A549 (cell line): ENCODE measurements around the gene ASCL2. TPM values are rescaled to one million over a fixed set of nuclear protein-coding genes. Genes with fewer than 3 reads are reported as not detected.

Experiments
- ATAC-seq, 2 experiments: fragments of 200-7000 bp in 1 of 2; fragments of >200 bp in 1 of 2; cut with Nextera tagmentation in 1 of 2; cut with Tn5 transposase in 1 of 2; 3 replicates each; pipeline versions ENCODE4 v1.8.0 to v1.9.1; 2018 to 2020; ENCODE audit warnings: mild to moderate bottlenecking in 1 of 2, moderate library complexity in 1 of 2
- CTCF ChIA-PET: fragments of 300-600 bp; sonication (Branson Sonifier 250); formaldehyde crosslinking; extraction: SDS; loops from one replicate; lab custom pipeline; 2021; ENCODE audit warnings: antibody characterized with exemption, inconsistent platforms; lab: Yijun Ruan, JAX
- POLR2A ChIA-PET: fragments of 350-600 bp; formaldehyde crosslinking; extraction: SDS; loops from one replicate; lab custom pipeline; 2021; ENCODE audit warnings: antibody characterized with exemption, inconsistent platforms; lab: Yijun Ruan, JAX
- DNase-seq, 2 experiments: peaks; one replicate each; pipeline versions ENCODE4 v3.0.0 to v3.0.0-alpha.2; 2011 to 2016; ENCODE audit warnings: low read depth in 1 of 2, low spot score in 1 of 2
- FAIRE-seq: peaks from 2 replicates; lab custom pipeline; 2011; peaks lifted over from hg19 to GRCh38; lab: Jason Lieb, UNC
- H3K27ac ChIP-seq, 2 experiments: fragments of >200 bp; sonication (Bioruptor Twin); formaldehyde crosslinking; 3 replicates each; pipeline ENCODE4 v1.5.1; 2016 to 2017
- H3K4me1 ChIP-seq: fragments of >200 bp; sonication (Bioruptor Twin); formaldehyde crosslinking; 3 replicates; pipeline ENCODE4 v1.6.1; 2016
- H3K4me2 ChIP-seq: fragments of >200 bp; sonication (Bioruptor Twin); formaldehyde crosslinking; 3 replicates; pipeline ENCODE4 v1.6.1; 2016
- H3K4me3 ChIP-seq: fragments of >200 bp; sonication (Bioruptor Twin); formaldehyde crosslinking; 3 replicates; pipeline ENCODE4 v1.5.1; 2016
- H3K9me3 ChIP-seq: fragments of >200 bp; sonication (Bioruptor Twin); formaldehyde crosslinking; 3 replicates; pipeline ENCODE4 v1.6.1; 2016
- CBX8 ChIP-seq: fragments of 200-600 bp; sonication (generic); IDR thresholded peaks from 2 replicates; pipeline ENCODE4 v1.6.1; 2016
- CEBPB ChIP-seq, 2 experiments: fragments of >200 bp in 1 of 2; sonication (Bioruptor Twin) in 1 of 2; formaldehyde crosslinking in 1 of 2; IDR thresholded peaks; 2 replicates each; pipeline ENCODE4 v1.6.1; 2012 to 2016
- CHD4 ChIP-seq: fragments of 200-600 bp; sonication (generic); IDR thresholded peaks from 2 replicates; pipeline ENCODE4 v1.6.1; 2016; ENCODE audit warnings: antibody characterized with exemption, mild to moderate bottlenecking, borderline replicate concordance
- EHF ChIP-seq: fragments of 250-450 bp; sonication (Bioruptor Pico); IDR thresholded peaks from 2 replicates; pipeline ENCODE4 v1.5.0; 2020; ENCODE audit warnings: mild to moderate bottlenecking
- ESRRA ChIP-seq: fragments of 150-350 bp; IDR thresholded peaks from 2 replicates; pipeline ENCODE4 v1.6.1; 2014; ENCODE audit warnings: mild to moderate bottlenecking, low read length, borderline replicate concordance
- JUN ChIP-seq, 2 experiments: fragments of >200 bp; sonication (Bioruptor Twin); formaldehyde crosslinking; IDR thresholded peaks; 2 replicates in 1 of 2; 3 replicates in 1 of 2; pipeline ENCODE4 v1.6.1; 2016 to 2017
- KDM1A ChIP-seq: fragments of 200-600 bp; sonication (generic); IDR thresholded peaks from 2 replicates; pipeline ENCODE4 v1.6.1; 2016; ENCODE audit warnings: low read depth, mild to moderate bottlenecking
- MAFK ChIP-seq: fragments of 450-650 bp; IDR thresholded peaks from 2 replicates; pipeline ENCODE4 v1.6.1; 2014; ENCODE audit not compliant: partially characterized antibody
- MAZ ChIP-seq: fragments of 150-350 bp; IDR thresholded peaks from 2 replicates; pipeline ENCODE4 v1.6.1; 2014; ENCODE audit warnings: antibody characterized with exemption, low read depth, low read length, borderline replicate concordance
- MYC ChIP-seq: IDR thresholded peaks from 2 replicates; pipeline ENCODE4 v1.6.1; 2012; ENCODE audit warnings: mild to moderate bottlenecking, inconsistent platforms, low read length, improper control_type of control experiment, borderline replicate concordance
- POLR2A ChIP-seq: IDR thresholded peaks from 2 replicates; pipeline ENCODE4 v1.6.1; 2012; ENCODE audit warnings: mild to moderate bottlenecking, low read length
- RFX5 ChIP-seq: fragments of 450-650 bp; IDR thresholded peaks from 2 replicates; pipeline ENCODE4 v1.7.1; 2014; ENCODE audit warnings: antibody characterized with exemption, mild to moderate bottlenecking, moderate library complexity
- RNF2 ChIP-seq: fragments of 200-600 bp; sonication (generic); IDR thresholded peaks from 2 replicates; pipeline ENCODE4 v1.6.1; 2016; ENCODE audit warnings: low read depth, mild to moderate bottlenecking, antibody characterized with exemption, moderate library complexity, borderline replicate concordance
- ZFP36 ChIP-seq: fragments of 450-650 bp; IDR thresholded peaks from 2 replicates; pipeline ENCODE4 v1.6.1; 2014; ENCODE audit warnings: borderline replicate concordance; ENCODE audit not compliant: partially characterized antibody
- ZNF302 ChIP-seq: fragments of 250-450 bp; sonication (Bioruptor Pico); IDR thresholded peaks from 2 replicates; pipeline ENCODE4 v1.9.0; 2021; ENCODE audit warnings: inconsistent platforms, mild to moderate bottlenecking, moderate library complexity
- WGBS: methylation state at CpG from one replicate; pipeline ENCODE4 v1.1.6; 2017; ENCODE audit errors: missing lambda C conversion rate; 5-methylcytosine and 5-hydroxymethylcytosine counted together
- polyA plus RNA-seq, 4 experiments: library from polyadenylated mRNA; depleted of rRNA in 3 of 4; stranded (reverse); fragments of >200 nt; fragmentation: RNase III in 1 of 4; extraction: RNeasy Plus Mini Kit Qiagen cat#74134 plus additional on column Dnase treatment in 1 of 4; gene quantifications; 2 replicates in 3 of 4; 3 replicates in 1 of 4; pipeline ENCODE4 v1.2.3, GENCODE V29; 2011 to 2017
- TF ChIP-seq, protein P1 (sequence below): fragments of 450-650 bp; IDR thresholded peaks from 2 replicates; pipeline ENCODE4 v1.6.1; 2014; ENCODE audit warnings: antibody characterized with exemption
- TF ChIP-seq, protein P2 (sequence below): IDR thresholded peaks from 2 replicates; pipeline ENCODE4 v1.6.1; 2012
- TF ChIP-seq, protein P3 (sequence below): fragments of >200 bp; sonication (Bioruptor Twin); formaldehyde crosslinking; IDR thresholded peaks from 3 replicates; pipeline ENCODE4 v1.6.1; 2016
- TF ChIP-seq, protein P4 (sequence below): fragments of >200 bp; sonication (Bioruptor Twin); formaldehyde crosslinking; IDR thresholded peaks from 3 replicates; pipeline ENCODE4 v1.5.1; 2016
- TF ChIP-seq, protein P5 (sequence below): fragments of 200-600 bp; sonication (generic); IDR thresholded peaks from 2 replicates; pipeline ENCODE4 v1.6.1; 2016; ENCODE audit warnings: antibody characterized with exemption, mild to moderate bottlenecking, moderate library complexity
- TF ChIP-seq, protein P6 (sequence below): fragments of >200 bp; sonication (Bioruptor Twin); formaldehyde crosslinking; IDR thresholded peaks from 2 replicates; pipeline ENCODE4 v1.6.1; 2016
- TF ChIP-seq, protein P7 (sequence below): IDR thresholded peaks from 2 replicates; pipeline ENCODE4 v1.6.1; 2012; ENCODE audit warnings: low read depth, borderline replicate concordance
- TF ChIP-seq, protein P8 (sequence below): fragments of 250-450 bp; sonication (Bioruptor Pico); IDR thresholded peaks from 2 replicates; pipeline ENCODE4 v1.5.0; 2020; ENCODE audit warnings: low read depth, mild to moderate bottlenecking, moderate library complexity

ASCL2 gene
- polyA plus RNA-seq, 2 of the 4 experiments (the other 2 are of a cell fraction), result not detected

DNA sequence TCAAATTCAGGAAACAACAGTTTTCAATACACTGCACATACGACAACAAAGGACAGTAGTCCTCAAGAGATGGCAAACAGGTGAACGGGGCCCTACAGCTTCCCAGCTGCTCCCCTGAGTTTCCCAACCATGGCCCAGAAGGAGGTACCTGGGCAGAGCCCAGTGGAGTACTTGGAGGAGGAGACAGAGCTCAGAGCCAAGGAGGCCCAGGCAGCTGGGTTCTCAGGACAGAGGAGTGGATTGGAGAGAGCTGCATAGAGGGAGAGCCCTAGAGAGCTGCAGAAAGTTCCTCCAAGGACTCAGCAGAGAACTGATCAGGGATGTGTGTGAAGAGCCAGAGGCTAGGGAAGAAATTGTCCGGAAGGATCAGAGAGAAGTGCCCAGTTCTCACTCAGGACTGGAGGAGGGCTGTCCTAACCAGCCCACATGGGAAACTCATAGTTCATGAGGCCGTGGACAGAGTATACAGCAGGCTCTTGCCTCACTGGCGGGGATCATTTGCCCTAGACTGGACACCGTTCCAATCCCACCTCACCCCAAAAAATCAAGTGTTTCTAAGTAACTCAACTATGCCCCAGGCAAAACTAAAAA is 7.6 kb upstream of the ASCL2 start:
- no peak for DNase-seq
- Histone ChIP-seq H3K27ac (no peak overlapping the region), H3K4me1 (no peaks in the 10 kb centered on the region), H3K4me2 (no peak overlapping the region), H3K4me3 (no peak overlapping the region), H3K9me3 (peaks cover 19% of the 10 kb centered on the region; the same call in 2 of the 3 replicates)
- ChIA-PET CTCF (interaction anchor here (2.1 kb wide), 1 partner anchor 27 kb away, joined by 14 read pairs; no protein-coding TSS in a partner anchor), POLR2A (no interaction called here)
- ATAC-seq, result no peak; a peak in 2 of 6 replicates
- no peak for FAIRE-seq
- no peak for TF ChIP-seq ESRRA
- TF ChIP-seq, protein P1, sequence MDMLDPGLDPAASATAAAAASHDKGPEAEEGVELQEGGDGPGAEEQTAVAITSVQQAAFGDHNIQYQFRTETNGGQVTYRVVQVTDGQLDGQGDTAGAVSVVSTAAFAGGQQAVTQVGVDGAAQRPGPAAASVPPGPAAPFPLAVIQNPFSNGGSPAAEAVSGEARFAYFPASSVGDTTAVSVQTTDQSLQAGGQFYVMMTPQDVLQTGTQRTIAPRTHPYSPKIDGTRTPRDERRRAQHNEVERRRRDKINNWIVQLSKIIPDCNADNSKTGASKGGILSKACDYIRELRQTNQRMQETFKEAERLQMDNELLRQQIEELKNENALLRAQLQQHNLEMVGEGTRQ, result no peak
- no peak for TF ChIP-seq MAZ
- no peak for TF ChIP-seq MYC
- no peak for TF ChIP-seq JUN (IDR thresholded peaks at IDR 0.05)
- TF ChIP-seq, protein P2, sequence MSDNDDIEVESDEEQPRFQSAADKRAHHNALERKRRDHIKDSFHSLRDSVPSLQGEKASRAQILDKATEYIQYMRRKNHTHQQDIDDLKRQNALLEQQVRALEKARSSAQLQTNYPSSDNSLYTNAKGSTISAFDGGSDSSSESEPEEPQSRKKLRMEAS, result no peak
- TF ChIP-seq RFX5, result no peak
- WGBS, result 35% methylated on average over 6 of the region's 6 CpGs

DNA sequence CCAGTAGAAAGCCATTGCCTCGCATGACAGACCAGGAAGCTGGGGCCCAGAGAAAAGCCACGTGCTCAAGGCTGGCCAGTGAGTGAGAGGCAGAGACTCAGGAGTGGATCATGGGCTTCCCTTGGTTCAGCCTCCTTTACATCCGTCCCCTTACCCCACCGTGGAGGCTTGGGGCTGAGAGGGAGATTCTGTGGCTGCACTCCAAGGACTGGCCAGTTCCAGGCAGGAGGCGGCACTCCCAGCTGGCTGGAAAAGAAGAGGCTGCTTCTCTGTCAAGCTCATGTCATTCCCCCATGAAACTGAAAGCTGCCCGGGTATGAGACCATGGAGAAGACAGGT is 6.6 kb upstream of the ASCL2 start:
- Histone ChIP-seq H3K9me3 (peaks cover 9% of the 10 kb centered on the region; the same call in 2 of the 3 replicates), H3K4me1 (no peaks in the 10 kb centered on the region), H3K27ac (no peak overlapping the region), H3K4me2 (no peak overlapping the region), H3K4me3 (no peak overlapping the region)
- FAIRE-seq (no peak), DNase-seq (no peak), ATAC-seq (no peak)
- WGBS, result 47% methylated on average over 6 of the region's 6 CpGs
- POLR2A ChIA-PET, result no interaction called here
- TF ChIP-seq, protein P3, sequence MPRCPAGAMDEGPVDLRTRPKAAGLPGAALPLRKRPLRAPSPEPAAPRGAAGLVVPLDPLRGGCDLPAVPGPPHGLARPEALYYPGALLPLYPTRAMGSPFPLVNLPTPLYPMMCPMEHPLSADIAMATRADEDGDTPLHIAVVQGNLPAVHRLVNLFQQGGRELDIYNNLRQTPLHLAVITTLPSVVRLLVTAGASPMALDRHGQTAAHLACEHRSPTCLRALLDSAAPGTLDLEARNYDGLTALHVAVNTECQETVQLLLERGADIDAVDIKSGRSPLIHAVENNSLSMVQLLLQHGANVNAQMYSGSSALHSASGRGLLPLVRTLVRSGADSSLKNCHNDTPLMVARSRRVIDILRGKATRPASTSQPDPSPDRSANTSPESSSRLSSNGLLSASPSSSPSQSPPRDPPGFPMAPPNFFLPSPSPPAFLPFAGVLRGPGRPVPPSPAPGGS, result no peak
- TF ChIP-seq POLR2A (no peak), MAFK (no peak), CEBPB (IDR thresholded peaks at IDR 0.05) (no peak), CHD4 (no peak), ZNF302 (CRISPR knock-in tag) (no peak), ZFP36 (no peak)
- TF ChIP-seq, protein P4, sequence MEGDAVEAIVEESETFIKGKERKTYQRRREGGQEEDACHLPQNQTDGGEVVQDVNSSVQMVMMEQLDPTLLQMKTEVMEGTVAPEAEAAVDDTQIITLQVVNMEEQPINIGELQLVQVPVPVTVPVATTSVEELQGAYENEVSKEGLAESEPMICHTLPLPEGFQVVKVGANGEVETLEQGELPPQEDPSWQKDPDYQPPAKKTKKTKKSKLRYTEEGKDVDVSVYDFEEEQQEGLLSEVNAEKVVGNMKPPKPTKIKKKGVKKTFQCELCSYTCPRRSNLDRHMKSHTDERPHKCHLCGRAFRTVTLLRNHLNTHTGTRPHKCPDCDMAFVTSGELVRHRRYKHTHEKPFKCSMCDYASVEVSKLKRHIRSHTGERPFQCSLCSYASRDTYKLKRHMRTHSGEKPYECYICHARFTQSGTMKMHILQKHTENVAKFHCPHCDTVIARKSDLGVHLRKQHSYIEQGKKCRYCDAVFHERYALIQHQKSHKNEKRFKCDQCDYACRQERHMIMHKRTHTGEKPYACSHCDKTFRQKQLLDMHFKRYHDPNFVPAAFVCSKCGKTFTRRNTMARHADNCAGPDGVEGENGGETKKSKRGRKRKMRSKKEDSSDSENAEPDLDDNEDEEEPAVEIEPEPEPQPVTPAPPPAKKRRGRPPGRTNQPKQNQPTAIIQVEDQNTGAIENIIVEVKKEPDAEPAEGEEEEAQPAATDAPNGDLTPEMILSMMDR, result no peak
- CTCF ChIA-PET, result interaction anchor here (0.6 kb wide), 1 partner anchor 28 kb away, joined by 4 read pairs; no protein-coding TSS in a partner anchor

DNA sequence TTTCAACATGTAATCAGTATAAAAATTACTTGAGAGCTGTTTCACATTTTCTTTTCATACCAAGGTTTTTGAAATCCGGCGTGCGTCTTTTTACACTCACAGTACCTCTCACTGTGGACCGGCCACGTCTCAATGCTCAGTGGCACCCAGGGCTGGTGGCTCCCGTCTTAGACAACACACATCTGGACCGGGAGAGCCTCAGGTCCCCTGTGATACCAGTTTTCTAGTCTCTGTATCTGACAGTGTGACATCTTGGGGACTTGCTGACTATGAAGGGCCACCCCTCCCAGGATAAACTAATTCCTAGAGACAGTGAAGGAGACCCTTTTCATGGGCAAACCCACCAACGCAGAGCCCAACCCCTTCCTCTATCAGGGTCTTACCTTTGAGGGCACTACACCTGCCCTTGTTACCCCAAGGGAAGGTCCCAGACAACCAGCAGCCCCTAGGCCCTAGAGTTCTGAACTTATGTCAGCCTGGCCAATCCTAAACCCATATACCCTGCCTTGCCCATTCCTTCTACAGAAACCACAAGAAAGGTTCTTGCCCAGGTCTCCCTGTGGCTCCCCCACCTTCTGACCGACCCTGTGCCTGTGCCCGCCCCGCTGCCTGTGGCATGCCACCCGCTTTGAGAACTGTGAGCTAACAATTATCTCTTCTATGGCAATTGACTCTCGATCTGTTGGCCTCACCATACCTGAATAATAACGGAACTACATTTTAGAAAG is 6.1 kb upstream of the ASCL2 start:
- Histone ChIP-seq H3K9me3 (peaks cover 9% of the 10 kb centered on the region; the same call in 2 of the 3 replicates), H3K4me3 (no peak overlapping the region), H3K4me1 (no peaks in the 10 kb centered on the region), H3K4me2 (no peak overlapping the region), H3K27ac (no peak overlapping the region)
- ATAC-seq (no peak), DNase-seq (no peak), FAIRE-seq (no peak)
- CTCF ChIA-PET, result interaction anchor here (0.6 to 1.7 kb wide), 3 partner anchors 23 to 144 kb away, joined by 4 to 9 read pairs (median 5); no protein-coding TSS in a partner anchor
- WGBS, result 69% methylated on average over 14 of the region's 14 CpGs
- POLR2A ChIA-PET, result no interaction called here
- TF ChIP-seq CBX8 (no peak), RNF2 (no peak), KDM1A (no peak), EHF (CRISPR knock-in tag) (no peak), MYC (no peak)
- TF ChIP-seq, protein P5, sequence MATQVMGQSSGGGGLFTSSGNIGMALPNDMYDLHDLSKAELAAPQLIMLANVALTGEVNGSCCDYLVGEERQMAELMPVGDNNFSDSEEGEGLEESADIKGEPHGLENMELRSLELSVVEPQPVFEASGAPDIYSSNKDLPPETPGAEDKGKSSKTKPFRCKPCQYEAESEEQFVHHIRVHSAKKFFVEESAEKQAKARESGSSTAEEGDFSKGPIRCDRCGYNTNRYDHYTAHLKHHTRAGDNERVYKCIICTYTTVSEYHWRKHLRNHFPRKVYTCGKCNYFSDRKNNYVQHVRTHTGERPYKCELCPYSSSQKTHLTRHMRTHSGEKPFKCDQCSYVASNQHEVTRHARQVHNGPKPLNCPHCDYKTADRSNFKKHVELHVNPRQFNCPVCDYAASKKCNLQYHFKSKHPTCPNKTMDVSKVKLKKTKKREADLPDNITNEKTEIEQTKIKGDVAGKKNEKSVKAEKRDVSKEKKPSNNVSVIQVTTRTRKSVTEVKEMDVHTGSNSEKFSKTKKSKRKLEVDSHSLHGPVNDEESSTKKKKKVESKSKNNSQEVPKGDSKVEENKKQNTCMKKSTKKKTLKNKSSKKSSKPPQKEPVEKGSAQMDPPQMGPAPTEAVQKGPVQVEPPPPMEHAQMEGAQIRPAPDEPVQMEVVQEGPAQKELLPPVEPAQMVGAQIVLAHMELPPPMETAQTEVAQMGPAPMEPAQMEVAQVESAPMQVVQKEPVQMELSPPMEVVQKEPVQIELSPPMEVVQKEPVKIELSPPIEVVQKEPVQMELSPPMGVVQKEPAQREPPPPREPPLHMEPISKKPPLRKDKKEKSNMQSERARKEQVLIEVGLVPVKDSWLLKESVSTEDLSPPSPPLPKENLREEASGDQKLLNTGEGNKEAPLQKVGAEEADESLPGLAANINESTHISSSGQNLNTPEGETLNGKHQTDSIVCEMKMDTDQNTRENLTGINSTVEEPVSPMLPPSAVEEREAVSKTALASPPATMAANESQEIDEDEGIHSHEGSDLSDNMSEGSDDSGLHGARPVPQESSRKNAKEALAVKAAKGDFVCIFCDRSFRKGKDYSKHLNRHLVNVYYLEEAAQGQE, result no peak
- TF ChIP-seq, protein P6, sequence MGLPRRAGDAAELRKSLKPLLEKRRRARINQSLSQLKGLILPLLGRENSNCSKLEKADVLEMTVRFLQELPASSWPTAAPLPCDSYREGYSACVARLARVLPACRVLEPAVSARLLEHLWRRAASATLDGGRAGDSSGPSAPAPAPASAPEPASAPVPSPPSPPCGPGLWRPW, result no peak
- TF ChIP-seq, protein P7, sequence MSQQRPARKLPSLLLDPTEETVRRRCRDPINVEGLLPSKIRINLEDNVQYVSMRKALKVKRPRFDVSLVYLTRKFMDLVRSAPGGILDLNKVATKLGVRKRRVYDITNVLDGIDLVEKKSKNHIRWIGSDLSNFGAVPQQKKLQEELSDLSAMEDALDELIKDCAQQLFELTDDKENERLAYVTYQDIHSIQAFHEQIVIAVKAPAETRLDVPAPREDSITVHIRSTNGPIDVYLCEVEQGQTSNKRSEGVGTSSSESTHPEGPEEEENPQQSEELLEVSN, result no peak
- TF ChIP-seq, protein P8, sequence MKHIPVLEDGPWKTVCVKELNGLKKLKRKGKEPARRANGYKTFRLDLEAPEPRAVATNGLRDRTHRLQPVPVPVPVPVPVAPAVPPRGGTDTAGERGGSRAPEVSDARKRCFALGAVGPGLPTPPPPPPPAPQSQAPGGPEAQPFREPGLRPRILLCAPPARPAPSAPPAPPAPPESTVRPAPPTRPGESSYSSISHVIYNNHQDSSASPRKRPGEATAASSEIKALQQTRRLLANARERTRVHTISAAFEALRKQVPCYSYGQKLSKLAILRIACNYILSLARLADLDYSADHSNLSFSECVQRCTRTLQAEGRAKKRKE (CRISPR knock-in tag), result no peak
